Adrenal gland (tissue), 12 donors: ENCODE measurements around the gene PBX1. TPM values are rescaled to one million over a fixed set of nuclear protein-coding genes. Genes with fewer than 3 reads are reported as not detected.

Experiments used
- DNase-seq, 7 donors: peaks; one replicate each; pipeline ENCODE4 v3.0.0-alpha.2; 2019 to 2020
- H3K27ac ChIP-seq, 5 donors: fragments of 200-600 bp; sonication (generic) in 4 of 5; 1 replicate in 3 of 5; 2 replicates in 2 of 5; pipeline versions ENCODE4 v1.5.1 to v1.8.0; 2016 to 2020; ENCODE audit warnings: mild to moderate bottlenecking in 1 of 5
- H3K27me3 ChIP-seq: fragments of 200-600 bp; 2 replicates; pipeline ENCODE4 v1.8.0; 2021
- H3K36me3 ChIP-seq, 2 donors: fragments of 200-600 bp; replicated peaks in 1 of 2; 1 replicate in 1 of 2; 2 replicates in 1 of 2; pipeline versions ENCODE4 v1.5.1 to v1.8.0; 2018 to 2022
- H3K4me1 ChIP-seq, 2 donors: fragments of 200-600 bp; replicated peaks in 1 of 2; 1 replicate in 1 of 2; 2 replicates in 1 of 2; pipeline versions ENCODE4 v1.5.1 to v1.8.0; 2018 to 2021
- H3K4me3 ChIP-seq, 4 donors: fragments of 200-600 bp; sonication (generic) in 3 of 4; one replicate each; pipeline ENCODE4 v1.5.1; 2016 to 2018
- H3K9me3 ChIP-seq, 3 donors: fragments of 200-600 bp; sonication (generic) in 1 of 3; replicated peaks in 1 of 3; 1 replicate in 2 of 3; 2 replicates in 1 of 3; pipeline versions ENCODE4 v1.5.1 to v1.8.0; 2016 to 2021
- CTCF ChIP-seq, 6 experiments: fragments of 450-650 bp in 4 of 6; fragments of 200-600 bp in 2 of 6; sonication (generic) in 1 of 6; IDR thresholded peaks; 1 replicate in 5 of 6; 2 replicates in 1 of 6; pipeline versions ENCODE4 v1.5.1 to v1.8.0; 2016 to 2021; ENCODE audit warnings: antibody characterized with exemption in 6 of 6, mild to moderate bottlenecking in 2 of 6, moderate library complexity in 1 of 6
- POLR2A ChIP-seq, 2 donors: fragments of 450-650 bp; IDR thresholded peaks; one replicate each; pipeline ENCODE4 v1.6.1; 2017; ENCODE audit warnings: antibody characterized with exemption in 2 of 2, mild to moderate bottlenecking in 2 of 2, moderate library complexity in 1 of 2
- WGBS, 4 donors: extraction: QIAGEN DNeasy Blood & Tissue Kit in 2 of 4; methylation state at CpG; one replicate each; pipeline versions ENCODE4 v1.1.5 to v1.1.7; 2013 to 2017; 5-methylcytosine and 5-hydroxymethylcytosine counted together
- intact Hi-C, 2 donors: fragments of 100-400 bp; cut with DNase I; formaldehyde crosslinking; loops; one replicate each; pipeline versions ENCODE4 v1.14.1 to v1.15.0; 2022 to 2023
- polyA plus RNA-seq, 3 donors: library from polyadenylated mRNA; stranded (reverse); fragments of 200-250 nt in 2 of 3; fragments of 350-450 nt in 1 of 3; fragmentation: Illumina TruSeq in 1 of 3; extraction: RNeasy Lipid Tissue Mini Kit (QIAGEN cat#74804) in 1 of 3; gene quantifications; one replicate each; pipeline ENCODE4 v1.2.3, GENCODE V29; 2013 to 2014
- total RNA-seq, 9 donors: library from RNA; depleted of rRNA in 4 of 9; stranded (reverse); fragments of >200 nt in 4 of 9; fragments of 120-200 nt in 1 of 9; fragmentation: NEBNext Ultra II Directional in 1 of 9; extraction: Animal tissue kit (Norgen Biotek cat#: 25700) in 1 of 9; gene quantifications; one replicate each; pipeline versions ENCODE4 v1.1.0 to v1.2.4, GENCODE V29; 2013 to 2023
- donor health status: healthy with polysubstance abuse.
- donor health status: Bipolar disorder and iron deficiency.
- donor health status: DM: yes; HTN: yes; CAD: no.
- donor health status: DM: no; HTN: no; CAD: no.
- donor health status: DM: no; HTN: no; CAD: no.
- donor health status: DM: yes; HTN: yes; CAD: no.

Gene PBX1
- total and polyA plus RNA-seq, 12 donors = 13.0 to 294 (median 99.3) TPM

- WGBS, 4 donors = 93 to 97% (median 96%) methylated on average over 9 of the region's 9 CpGs
- TF ChIP-seq CTCF (IDR thresholded peaks at IDR 0.05) (no peak), POLR2A (IDR thresholded peaks at IDR 0.05) (no peak)
- H3K27ac ChIP-seq = no peak overlapping the region
- intact Hi-C loops = no loop called here
- no peaks in the 10 kb centered on the region for H3K27me3 ChIP-seq
- no peaks in the 10 kb centered on the region for H3K9me3 ChIP-seq
- no peak overlapping the region for H3K4me3 ChIP-seq
- DNase-seq = no peak
- H3K36me3 ChIP-seq = peaks cover 0 to 12% of the 10 kb centered on the region in 2 donors
- H3K4me1 ChIP-seq = peaks cover 0 to 12% of the 10 kb centered on the region in 2 donors
Measured at GRCh38 chr1:164821648-164822047, 262.7 kb downstream of the PBX1 start.

- WGBS, 4 donors = 39 to 47% (median 42%) methylated on average over 5 of the region's 5 CpGs
Measured at GRCh38 chr1:164823486-164824279, 264.7 kb downstream of the PBX1 start.

GRCh38 chr1:164824542-164824941 is 265.6 kb downstream of the PBX1 start:
- H3K36me3 ChIP-seq = peaks cover 0 to 12% of the 10 kb centered on the region in 2 donors
- TF ChIP-seq POLR2A (IDR thresholded peaks at IDR 0.05) = no peak
- TF ChIP-seq CTCF (IDR thresholded peaks at IDR 0.05) = no peak
- H3K27me3 ChIP-seq = no peaks in the 10 kb centered on the region
- no peaks in the 10 kb centered on the region for H3K9me3 ChIP-seq
- peaks cover 0 to 12% of the 10 kb centered on the region in 2 donors for H3K4me1 ChIP-seq
- H3K4me3 ChIP-seq = no peak overlapping the region
- no peak for DNase-seq
- peak overlapping the region in 1 of 5 donors; percentile 26 for H3K27ac ChIP-seq
- intact Hi-C loops = no loop called here

More at GRCh38 chr1:164823486-164824279, 264.7 kb downstream of the PBX1 start:
- intact Hi-C loops = no loop called here
- DNase-seq = peak in 4 of 7 donors; percentile 24 to 59 (median 30)
- H3K27me3 ChIP-seq = no peaks in the 10 kb centered on the region
- H3K27ac ChIP-seq = peak overlapping the region in 2 of 5 donors; percentile 26 to 30
- H3K4me1 ChIP-seq = peaks cover 0 to 12% of the 10 kb centered on the region in 2 donors
- H3K4me3 ChIP-seq = no peak overlapping the region
- peaks cover 0 to 12% of the 10 kb centered on the region in 2 donors for H3K36me3 ChIP-seq
- TF ChIP-seq POLR2A (IDR thresholded peaks at IDR 0.05) (no peak), CTCF (IDR thresholded peaks at IDR 0.05) (peak in 1 of 6 experiments; percentile 14)
- H3K9me3 ChIP-seq = no peaks in the 10 kb centered on the region

- no peak overlapping the region for H3K4me3 ChIP-seq
- WGBS, 4 donors = 77 to 88% (median 83%) methylated on average over 4 of the region's 4 CpGs
- TF ChIP-seq POLR2A (IDR thresholded peaks at IDR 0.05) (no peak), CTCF (IDR thresholded peaks at IDR 0.05) (no peak)
- no peaks in the 10 kb centered on the region for H3K4me1 ChIP-seq
- no peak overlapping the region for H3K27ac ChIP-seq
- no peaks in the 10 kb centered on the region for H3K9me3 ChIP-seq
- intact Hi-C loops = no loop called here
- H3K36me3 ChIP-seq = no peaks in the 10 kb centered on the region
- H3K27me3 ChIP-seq = no peaks in the 10 kb centered on the region
- no peak for DNase-seq
Measured at GRCh38 chr1:164830628-164831027, 271.6 kb downstream of the PBX1 start.
